Erythroblast (primary cell): Measurements from ENCODE around the gene SPRR3.

Experiments
- GATA1 ChIP-seq: IDR thresholded peaks from 2 replicates; pipeline ENCODE4 v1.6.1; 2011; ENCODE audit warnings: low read depth, mild to moderate bottlenecking, control low read depth, low read length, moderate library complexity
- POLR2A ChIP-seq: IDR thresholded peaks from 2 replicates; pipeline ENCODE4 v1.6.1; 2011; ENCODE audit warnings: mild to moderate bottlenecking, low read length

- TF ChIP-seq POLR2A (no peak), GATA1 (no peak)
Observed at GRCh38 chr1:152959801-152960451, 41.6 kb upstream of the SPRR3 start.
